IPS-NIHi11 (cell line): ENCODE results near the gene LMAN1L.

Experiments
- DNase-seq: peaks from one replicate; pipeline ENCODE4 v3.0.0; 2012; ENCODE audit warnings: mixed read lengths, low spot score

The LMAN1L gene

DNA sequence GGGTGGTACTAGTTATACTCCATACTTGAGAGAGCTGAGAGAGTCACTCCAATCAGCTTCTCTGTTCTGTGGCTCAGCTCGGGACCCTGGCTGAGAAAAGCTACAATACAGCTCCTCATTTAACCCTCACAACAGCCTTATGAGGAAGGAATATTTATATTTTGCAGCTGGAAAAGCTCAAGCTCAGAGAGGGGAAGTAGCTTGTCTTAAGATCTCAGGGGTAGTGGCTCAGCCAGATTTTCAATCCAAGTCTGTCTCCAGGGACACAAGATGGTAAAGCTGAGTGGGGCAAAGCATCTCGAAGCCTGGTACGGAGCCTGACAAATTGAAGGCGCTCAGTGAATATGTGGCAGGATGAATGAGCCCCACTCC is 45.7 kb downstream of the LMAN1L start:
- no peak for DNase-seq

DNA sequence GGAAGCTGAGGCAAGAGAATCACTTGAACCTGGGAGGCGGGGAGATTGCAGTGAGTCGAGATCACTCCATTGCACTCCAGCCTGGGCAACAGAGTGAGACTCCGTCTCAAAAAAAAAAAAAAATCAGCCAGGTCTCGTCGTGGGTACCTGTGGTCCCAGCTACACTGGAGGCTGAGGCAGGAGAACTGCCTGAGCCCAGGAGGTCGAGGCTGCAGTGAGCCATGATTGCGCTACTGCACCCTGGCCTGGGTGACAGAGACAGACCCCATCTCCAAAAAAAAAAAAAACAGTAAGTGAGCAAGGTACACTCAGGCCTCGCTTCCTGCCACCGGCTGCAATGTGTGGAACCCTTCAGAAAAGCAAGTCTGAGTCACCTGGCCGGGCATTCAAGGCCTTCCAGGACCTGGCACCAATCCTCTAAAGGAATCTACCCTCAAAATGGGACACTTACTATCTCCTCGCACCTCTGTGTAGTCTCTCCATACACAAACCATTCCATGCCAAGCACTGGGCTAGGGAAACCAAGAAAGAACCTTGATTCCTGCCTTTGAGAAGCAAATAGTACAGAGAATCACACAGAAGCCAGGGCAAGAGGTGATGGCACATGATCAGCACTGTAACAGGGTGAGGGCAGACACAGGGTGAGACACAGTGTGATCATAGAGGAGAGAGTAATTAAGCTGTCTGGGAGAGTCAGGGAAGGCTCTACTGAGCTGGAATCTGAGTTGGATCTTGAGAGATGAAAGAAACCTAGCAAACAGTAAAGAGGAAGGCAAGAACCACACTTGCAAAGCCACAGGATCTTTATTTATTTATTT is 50.8 kb downstream of the LMAN1L start:
- DNase-seq = no peak

DNA sequence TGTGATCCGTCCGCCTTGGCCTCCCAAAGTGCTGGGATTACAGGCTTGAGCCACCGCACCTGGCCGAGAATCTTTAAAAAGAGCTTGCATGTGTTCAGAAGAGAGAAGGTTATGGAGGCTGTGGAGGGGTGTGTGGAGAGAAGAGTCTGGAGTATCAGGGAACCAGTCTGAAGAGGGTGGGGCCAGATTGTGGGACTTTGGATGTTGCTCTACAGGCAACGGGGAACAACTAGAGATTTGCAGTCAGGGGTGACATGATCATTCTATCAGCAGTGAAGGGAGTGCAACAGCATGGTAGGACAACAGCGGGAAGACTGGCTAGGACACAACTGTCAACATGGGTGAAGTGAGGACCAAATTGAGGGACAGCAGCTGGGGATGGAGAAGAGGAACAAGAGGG is 51.7 kb downstream of the LMAN1L start:
- DNase-seq = no peak

DNA sequence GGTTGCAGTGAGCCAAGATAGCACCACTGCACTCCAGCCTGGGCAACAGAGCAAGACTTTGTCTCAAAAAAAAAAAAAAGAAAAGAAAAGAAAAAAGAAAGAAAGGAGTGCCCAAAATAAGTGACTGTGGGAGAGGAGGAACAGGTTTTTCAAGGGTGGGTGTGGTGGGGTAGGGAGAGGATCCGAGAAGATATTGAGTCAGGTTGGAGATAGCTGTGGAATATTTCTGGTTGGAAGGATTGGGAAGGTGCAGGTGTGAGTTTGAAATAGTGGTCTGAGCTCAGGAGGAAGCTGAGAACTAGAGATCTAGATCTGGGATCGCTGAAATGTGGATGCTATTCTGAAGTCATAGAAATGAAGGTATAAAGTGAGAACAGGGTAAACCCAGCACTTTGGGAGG is 52.7 kb downstream of the LMAN1L start:
- no peak for DNase-seq

DNA sequence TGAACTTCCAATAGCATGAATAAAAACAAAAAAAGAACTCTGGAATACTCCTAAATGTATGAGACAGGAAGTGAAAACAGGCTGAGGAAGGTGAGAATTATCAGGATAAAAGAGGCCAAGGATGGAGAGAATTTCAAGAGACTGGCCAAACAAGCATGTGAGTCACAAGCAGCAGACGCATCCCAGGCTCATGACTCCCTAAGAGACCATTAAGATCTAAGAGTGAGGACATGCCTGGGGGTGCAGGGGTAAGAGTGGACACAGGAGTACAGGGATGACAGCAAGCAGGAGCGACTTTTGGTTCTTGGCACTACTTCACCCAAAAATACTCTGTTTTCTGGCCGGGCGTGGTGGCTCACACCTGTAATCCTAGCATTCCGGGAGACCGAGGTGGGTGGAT is 53.5 kb downstream of the LMAN1L start:
- DNase-seq = no peak

DNA sequence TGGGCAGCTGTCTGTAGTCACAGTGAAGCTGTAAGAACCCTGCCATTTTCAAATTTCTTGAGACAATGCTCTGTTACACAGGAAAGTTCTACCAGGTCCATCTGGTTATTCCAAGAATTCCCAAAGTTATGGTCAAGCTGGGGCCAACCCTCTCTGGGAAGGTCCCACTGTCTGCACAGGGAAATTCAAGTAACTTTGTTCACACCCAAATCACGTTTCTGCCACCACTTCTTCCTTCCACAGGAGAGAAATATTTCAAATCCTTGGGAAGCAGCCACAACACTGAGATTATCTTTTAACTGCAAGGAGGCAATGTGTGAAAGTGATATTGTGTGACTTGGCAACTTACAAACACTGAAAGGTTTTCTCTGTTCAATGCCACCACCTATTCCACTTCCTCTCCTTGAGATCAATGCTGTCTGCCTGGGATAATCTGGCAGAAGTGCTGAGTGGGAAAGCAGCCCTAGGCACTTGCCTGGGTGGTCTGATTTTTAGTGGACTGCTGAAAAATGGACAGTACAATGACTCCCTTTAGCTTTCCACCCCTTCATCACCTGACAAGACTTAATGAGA is 54.9 kb downstream of the LMAN1L start:
- no peak for DNase-seq

DNA sequence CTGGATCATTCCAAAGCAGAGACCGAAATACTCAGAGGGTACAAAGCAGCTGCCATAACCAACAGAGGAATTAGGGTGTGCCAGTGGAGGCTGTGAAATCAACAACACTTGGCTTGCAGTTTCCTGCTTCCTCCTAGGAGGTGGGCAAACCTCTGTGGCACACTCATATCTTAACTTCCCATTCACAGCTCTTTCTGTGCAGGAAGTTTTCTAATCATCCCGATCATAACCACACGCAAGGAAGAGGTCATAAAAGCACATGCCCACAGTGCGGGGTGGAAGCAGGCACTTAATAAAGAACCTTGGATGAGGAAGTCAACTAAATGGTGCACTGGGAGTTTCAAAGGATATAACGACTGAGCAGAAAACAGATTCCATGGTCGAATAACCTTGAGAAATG is 55.4 kb downstream of the LMAN1L start:
- DNase-seq = no peak

DNA sequence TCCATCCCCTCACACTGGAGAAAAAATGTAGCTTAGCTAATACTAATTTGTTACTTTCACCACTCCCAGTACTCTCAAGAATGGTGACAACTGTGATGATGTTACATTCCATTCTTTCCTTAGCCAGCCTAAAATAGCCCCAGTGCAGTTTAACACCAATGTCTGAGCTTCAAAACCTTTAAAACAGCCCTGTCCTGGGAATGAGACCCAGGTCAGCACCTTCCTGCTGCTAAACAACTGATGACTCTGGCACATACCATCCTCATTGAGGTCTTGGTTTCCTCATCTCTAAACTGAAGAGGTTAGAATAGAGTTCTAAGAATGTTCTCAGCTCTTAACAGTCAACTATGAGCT is 56.7 kb downstream of the LMAN1L start:
- DNase-seq = no peak

DNA sequence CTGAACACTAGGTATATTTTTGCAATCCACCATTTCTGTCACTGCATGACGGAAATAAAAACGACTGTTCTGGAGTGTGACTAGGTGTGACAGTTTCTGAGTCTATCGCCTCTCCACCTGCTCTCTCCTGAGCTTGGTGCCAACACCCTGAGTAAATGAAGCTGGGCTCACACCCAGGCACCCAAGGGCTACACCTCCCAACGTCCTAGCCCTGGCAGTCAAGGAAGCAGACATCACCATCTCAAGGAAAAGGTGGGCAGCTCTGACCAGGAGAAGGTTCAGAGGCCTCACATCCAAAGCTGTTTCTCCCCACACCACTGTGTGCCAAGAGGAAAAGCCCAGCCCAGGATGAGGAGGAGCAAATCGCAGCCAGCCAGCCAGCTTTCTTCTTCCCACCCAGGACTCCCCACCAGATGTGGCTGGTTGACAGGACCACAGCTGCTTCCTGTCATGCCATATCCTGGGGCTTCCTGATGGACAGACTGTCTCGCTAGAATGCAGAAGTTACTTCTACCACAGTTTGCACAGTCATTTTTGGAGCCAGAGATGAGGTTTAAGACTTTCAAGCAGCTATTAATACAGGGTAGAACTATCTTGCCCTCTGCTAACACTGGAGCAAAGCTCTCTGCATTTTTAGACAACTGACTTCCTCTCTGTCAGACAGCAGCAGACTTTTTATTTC is 57.2 kb downstream of the LMAN1L start:
- no peak for DNase-seq

DNA sequence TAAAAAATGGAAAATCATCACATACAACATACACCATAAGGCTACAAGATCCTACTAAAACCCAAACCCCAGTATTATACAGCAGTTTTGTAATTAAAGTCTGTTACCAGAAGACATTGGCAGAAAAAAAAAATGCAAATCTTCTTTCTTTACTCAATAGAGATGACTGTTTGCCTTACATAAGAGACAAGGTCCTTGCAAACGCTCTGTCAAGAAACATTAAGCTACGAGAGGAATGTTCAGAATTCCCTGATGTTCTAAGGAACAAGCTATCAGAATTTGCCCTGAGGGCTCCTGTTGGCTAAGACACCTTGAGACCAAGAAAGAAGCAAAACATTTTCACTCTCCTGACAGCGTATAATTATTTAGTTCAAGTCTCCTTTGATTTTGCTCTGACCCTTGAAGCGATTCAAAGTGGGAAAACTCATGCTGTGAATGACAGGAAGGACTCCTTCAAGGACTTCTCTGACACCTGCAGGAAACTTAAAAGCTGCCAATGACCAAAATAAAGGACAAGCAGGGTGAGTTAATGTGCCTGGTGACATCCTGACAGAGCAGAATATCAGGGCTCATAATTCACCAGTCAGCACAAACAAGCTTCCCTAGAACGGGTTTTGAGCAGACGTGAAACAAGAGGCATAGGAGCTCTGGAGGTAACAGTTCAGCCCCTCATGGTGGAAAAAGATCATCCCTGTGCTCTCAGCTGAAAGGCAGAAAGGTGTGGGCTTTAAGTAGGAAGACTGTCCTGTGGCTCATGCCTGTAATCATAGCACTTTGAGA is 58.0 kb downstream of the LMAN1L start:
- no peak for DNase-seq

DNA sequence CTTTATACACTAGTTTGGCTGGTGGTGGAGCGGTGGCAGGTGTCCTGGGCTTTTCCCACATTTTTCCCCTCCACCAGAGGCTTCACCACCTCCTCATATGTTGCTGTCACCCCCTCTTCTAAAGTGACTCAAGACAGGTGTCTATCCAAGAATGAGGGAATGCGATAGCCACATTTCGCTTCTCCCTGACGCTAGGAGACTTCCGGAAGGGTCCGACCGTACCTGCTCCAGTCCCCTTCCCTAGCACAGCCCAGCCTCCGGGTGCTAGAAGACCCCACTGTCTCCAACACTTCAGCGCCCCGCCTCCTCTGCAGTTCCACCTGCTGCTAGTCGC is 60.0 kb downstream of the LMAN1L start:
- no peak for DNase-seq

DNA sequence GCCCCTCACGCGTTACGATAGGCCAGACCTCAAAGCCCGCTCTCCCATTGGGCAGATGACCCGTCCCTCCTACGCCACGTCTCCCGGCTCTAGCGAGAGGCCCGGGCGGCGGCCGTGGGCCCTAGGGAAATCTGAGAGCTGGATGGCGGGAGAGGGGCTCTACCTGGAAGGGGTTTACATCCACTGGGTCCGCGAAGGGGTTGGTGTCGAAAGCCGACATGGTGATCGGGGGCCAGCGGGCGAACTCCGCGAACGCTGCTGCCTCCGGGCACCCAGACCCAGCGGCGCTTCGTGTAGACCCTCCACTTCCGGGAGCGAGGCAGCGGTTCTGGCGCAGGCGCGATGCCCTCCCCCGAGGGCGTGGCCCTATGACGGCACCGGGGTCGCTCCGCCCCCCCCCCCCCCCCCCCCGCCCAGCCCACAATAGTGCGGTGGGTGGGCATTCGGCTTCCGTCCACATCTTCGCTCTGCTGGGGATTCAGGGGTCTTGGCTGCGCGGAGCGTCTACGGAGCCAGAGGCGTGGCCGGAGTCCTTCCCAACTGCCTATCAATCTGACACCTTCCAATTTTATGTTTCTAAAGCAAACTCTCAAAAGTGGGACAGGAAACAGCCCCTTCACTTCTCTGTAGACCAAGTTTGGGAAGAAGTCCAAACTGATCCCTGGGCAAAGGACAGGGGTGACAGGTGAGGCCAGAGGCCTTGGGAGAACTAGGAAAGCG is 60.6 kb downstream of the LMAN1L start, which contains the start of gene SCAMP2:
TSS of gene SCAMP2 (minus strand) at position 330 of the 720 bp plus-strand sequence. CDS start at position 220, 110 bp downstream.
- peak; percentile 97 for DNase-seq

DNA sequence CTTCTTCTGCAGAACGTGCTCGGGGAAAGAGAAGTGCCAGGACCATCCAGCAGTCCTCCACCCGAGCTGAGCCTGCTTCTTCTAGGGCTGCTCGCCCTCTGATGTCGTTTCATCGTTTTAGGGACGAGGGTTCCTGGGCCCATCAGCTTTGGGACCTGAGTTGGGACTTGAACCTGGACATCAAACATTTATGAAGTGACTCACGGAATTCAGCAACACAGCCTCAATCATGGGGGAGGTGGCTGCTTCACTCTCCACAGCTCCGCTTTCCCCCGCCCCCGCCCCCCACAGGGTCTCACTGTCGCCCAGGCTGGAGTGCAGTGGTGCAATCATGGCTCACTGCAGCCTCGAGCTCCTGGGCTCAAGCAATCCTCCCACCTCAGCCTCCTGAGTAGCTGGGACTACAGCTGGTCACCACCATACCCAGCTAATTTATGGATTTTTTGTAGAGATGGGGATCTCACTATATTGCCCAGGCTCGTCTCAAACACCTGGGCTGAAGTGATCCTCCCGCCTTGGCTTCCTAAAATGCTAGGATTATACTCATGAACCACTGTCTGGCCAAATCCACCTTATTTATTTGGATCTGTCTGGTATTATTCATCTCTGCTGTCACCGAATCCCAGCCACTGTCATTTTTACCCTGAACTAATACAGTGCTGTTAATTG is 61.3 kb downstream of the LMAN1L start:
- no peak for DNase-seq
